Uterus (tissue), 2 donors: Measurements from ENCODE around the gene TK2.

ENCODE experiments used
- CTCF ChIP-seq, 4 experiments: fragments of 200-600 bp in 2 of 4; fragments of 450-650 bp in 2 of 4; sonication (generic) in 2 of 4; IDR thresholded peaks; one replicate each; pipeline ENCODE4 v1.5.1; 2016 to 2019; ENCODE audit warnings: antibody characterized with exemption in 4 of 4, mild to moderate bottlenecking in 2 of 4, moderate library complexity in 1 of 4
- POLR2A ChIP-seq, 2 donors: fragments of 450-650 bp; IDR thresholded peaks; one replicate each; pipeline ENCODE4 v1.6.1; 2016; ENCODE audit warnings: antibody characterized with exemption in 2 of 2, mild to moderate bottlenecking in 1 of 2, moderate library complexity in 1 of 2

GRCh38 chr16:66522816-66523590, 26.9 kb downstream of the TK2 start:
- TF ChIP-seq CTCF (IDR thresholded peaks at IDR 0.05) (no peak), POLR2A (IDR thresholded peaks at IDR 0.05) (no peak)
